NCI-H1930 (cell line): Measurements from ENCODE around the gene CYP27C1.
A peak's percentile ranks its signal among the peaks of the same experiment; 100 is the strongest.
"Not testable (repeated sequence)": the region's sequence is repeated elsewhere in the genome, so short reads cannot be mapped to it uniquely, and the experiment has no call there.

Experiments
- DNase-seq, 2 experiments: peaks; one replicate each; lab custom pipeline; 2025; lab: John Stamatoyannopoulos, UW

CYP27C1 gene

GRCh38 chr2:127220768-127221527 lies 849 bp upstream of the CYP27C1 start:
- no peak for DNase-seq

GRCh38 chr2:127219171-127220070 lies 678 bp downstream of the CYP27C1 start:
- no peak for DNase-seq

- DNase-seq, result no peak
Observed at GRCh38 chr2:127218812-127219170, 1.3 kb downstream of the CYP27C1 start.

GRCh38 chr2:127217470-127218325 lies 2.4 kb downstream of the CYP27C1 start:
- no peak for DNase-seq

- DNase-seq, result no peak
Observed at GRCh38 chr2:127216593-127216992, 3.5 kb downstream of the CYP27C1 start.

- DNase-seq, result no peak
Observed at GRCh38 chr2:127216095-127216494, 4.0 kb downstream of the CYP27C1 start.

- DNase-seq, result not testable (repeated sequence)
Observed at GRCh38 chr2:127214201-127214600, 5.9 kb downstream of the CYP27C1 start.

- no peak for DNase-seq
Observed at GRCh38 chr2:127208313-127208712, 11.8 kb downstream of the CYP27C1 start.

- DNase-seq, result no peak
Observed at GRCh38 chr2:127205218-127206125, 14.6 kb downstream of the CYP27C1 start.

GRCh38 chr2:127201452-127201851 lies 18.6 kb downstream of the CYP27C1 start:
- no peak for DNase-seq

- DNase-seq, result no peak
Observed at GRCh38 chr2:127200962-127201361, 19.1 kb downstream of the CYP27C1 start.

GRCh38 chr2:127199223-127199622 lies 20.9 kb downstream of the CYP27C1 start:
- DNase-seq, result no peak

GRCh38 chr2:127197475-127198385 lies 22.4 kb downstream of the CYP27C1 start:
- DNase-seq, result peak; percentile 26 to 57

GRCh38 chr2:127196998-127197397 lies 23.1 kb downstream of the CYP27C1 start:
- no peak for DNase-seq

- no peak for DNase-seq
Observed at GRCh38 chr2:127196549-127196948, 23.6 kb downstream of the CYP27C1 start.

GRCh38 chr2:127195140-127196074 lies 24.7 kb downstream of the CYP27C1 start:
- DNase-seq, result no peak

GRCh38 chr2:127194447-127194846 lies 25.7 kb downstream of the CYP27C1 start:
- no peak for DNase-seq

- no peak for DNase-seq
Observed at GRCh38 chr2:127193967-127194280, 26.2 kb downstream of the CYP27C1 start.
